Measurements from ENCODE around the gene SLC27A2.
"Not testable (repeated sequence)": the region's sequence is repeated elsewhere in the genome, so short reads cannot be mapped to it uniquely, and the experiment has no call there.

SLC27A2 gene

GRCh38 chr15:50164458-50164857 lies 17.5 kb upstream of the SLC27A2 start:
- DNase-seq (ENCODE audit: extremely low read depth, low read depth) = no peak
- TF ChIP-seq, protein P1, sequence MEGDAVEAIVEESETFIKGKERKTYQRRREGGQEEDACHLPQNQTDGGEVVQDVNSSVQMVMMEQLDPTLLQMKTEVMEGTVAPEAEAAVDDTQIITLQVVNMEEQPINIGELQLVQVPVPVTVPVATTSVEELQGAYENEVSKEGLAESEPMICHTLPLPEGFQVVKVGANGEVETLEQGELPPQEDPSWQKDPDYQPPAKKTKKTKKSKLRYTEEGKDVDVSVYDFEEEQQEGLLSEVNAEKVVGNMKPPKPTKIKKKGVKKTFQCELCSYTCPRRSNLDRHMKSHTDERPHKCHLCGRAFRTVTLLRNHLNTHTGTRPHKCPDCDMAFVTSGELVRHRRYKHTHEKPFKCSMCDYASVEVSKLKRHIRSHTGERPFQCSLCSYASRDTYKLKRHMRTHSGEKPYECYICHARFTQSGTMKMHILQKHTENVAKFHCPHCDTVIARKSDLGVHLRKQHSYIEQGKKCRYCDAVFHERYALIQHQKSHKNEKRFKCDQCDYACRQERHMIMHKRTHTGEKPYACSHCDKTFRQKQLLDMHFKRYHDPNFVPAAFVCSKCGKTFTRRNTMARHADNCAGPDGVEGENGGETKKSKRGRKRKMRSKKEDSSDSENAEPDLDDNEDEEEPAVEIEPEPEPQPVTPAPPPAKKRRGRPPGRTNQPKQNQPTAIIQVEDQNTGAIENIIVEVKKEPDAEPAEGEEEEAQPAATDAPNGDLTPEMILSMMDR (IDR thresholded peaks at IDR 0.05; ENCODE audit: low read depth, low read length) = no peak

DNA sequence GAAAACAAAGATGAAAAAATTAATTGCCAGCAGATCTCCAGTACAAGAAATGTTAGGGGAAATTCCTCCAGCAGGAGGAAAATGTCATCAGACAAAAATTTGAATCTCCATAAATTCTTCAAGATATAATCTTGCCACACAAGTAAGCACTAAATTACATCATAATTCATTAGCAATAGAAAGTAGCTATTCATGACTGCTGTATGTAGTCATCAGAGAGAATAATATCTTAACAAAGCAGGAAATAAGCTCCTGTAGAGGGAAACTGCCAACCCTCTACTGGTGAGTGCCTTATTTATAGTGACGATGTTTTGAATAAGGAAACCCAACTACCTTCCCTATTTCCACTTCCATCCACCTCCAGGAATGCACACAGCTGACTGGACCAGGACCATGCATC lies 15.8 kb upstream of the SLC27A2 start:
- DNase-seq (ENCODE audit: extremely low read depth, low read depth) = peak; percentile 27
- TF ChIP-seq, protein P1 (IDR thresholded peaks at IDR 0.05; ENCODE audit: low read depth, low read length) = no peak

- TF ChIP-seq, protein P1 (IDR thresholded peaks at IDR 0.05; ENCODE audit: low read depth, low read length) = no peak
- DNase-seq (ENCODE audit: extremely low read depth, low read depth) = no peak
These were observed 14.9 kb upstream of the SLC27A2 start for GRCh38 chr15:50167110-50167509.

- TF ChIP-seq, protein P1 (IDR thresholded peaks at IDR 0.05; ENCODE audit: low read depth, low read length) = no peak
- DNase-seq (ENCODE audit: extremely low read depth, low read depth) = no peak
These were observed 13.6 kb upstream of the SLC27A2 start for GRCh38 chr15:50168379-50168778.

DNA sequence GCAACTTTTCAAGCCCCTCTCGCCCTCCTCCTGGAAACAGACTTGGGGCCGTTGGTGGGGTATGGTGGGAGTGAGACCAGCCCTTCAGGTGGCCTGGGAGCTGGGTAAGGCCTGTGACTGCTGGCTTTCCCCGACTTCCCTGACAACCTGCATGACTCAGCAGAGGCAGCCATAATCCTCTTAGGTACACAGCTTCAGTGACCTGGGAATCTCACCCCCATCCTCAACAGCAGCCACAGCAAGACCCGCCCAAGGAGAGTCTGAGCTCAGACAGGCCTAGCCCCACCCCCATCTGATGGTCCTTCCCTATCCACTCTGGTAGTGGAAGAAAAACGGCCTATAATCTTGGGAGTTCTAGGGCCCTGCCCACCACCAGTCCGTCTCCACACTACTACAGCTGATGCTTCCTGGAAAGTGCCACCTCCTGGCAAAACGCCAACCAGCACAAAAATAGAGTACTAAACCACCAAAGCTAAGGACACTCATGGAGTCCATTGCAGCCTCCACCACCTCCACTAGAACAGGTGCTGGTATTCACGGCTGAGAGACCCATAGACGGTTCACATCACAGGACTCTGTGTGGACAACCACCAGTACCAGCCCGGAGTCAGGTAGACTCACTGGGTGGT lies 13.1 kb upstream of the SLC27A2 start:
- DNase-seq (ENCODE audit: extremely low read depth, low read depth) = no peak
- TF ChIP-seq, protein P1 (IDR thresholded peaks at IDR 0.05; ENCODE audit: low read depth, low read length) = no peak

GRCh38 chr15:50172360-50172895 lies 9.6 kb upstream of the SLC27A2 start:
- not testable (repeated sequence) for DNase-seq (ENCODE audit: extremely low read depth, low read depth)

GRCh38 chr15:50176869-50177268 lies 5.1 kb upstream of the SLC27A2 start:
- no peak for DNase-seq (ENCODE audit: extremely low read depth, low read depth)

More at GRCh38 chr15:50176869-50177268, 5.1 kb upstream of the SLC27A2 start:
- TF ChIP-seq, protein P1 (IDR thresholded peaks at IDR 0.05; ENCODE audit: low read depth, low read length) = no peak
